ENCODE measurements around the gene ELOVL6. TPM values are rescaled to one million over a fixed set of nuclear protein-coding genes. Genes with fewer than 3 reads are reported as not detected.
A peak's percentile ranks its signal among the peaks of the same experiment; 100 is the strongest.

Gene ELOVL6
- total and polyA plus RNA-seq, 7 experiments from 2014 or later: 0.13 to 32.9 (median 0.81) TPM

DNA sequence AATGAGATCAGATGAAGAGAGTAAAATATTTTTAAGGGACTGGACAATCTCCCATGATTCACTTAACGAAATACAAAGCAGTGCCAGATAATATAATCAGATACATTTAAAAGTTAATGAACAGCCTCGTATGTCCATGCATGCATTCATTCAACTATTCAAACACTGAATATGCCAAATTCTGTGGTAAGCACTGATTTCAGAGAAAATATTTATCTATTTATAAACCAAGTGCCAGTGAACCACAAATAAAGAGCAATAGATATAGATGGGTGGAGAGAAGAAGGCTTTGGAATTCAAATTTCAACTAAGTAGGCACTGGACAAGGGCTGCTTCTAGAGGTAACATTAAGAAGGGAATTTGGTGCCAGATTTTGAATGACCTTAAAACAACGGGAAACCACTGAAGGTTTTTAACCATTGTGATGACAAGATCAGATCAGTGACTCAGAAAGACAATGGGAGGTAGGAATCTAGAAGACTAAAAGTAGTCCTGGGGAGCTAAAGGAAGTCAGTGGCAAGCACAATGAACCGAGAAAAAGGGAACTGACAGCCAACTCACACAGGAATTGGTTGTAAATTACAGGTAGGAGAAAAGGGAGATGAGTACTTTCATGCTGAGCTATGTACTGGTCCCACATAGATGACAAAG is 14.2 kb downstream of the ELOVL6 start:
- POLR2A ChIA-PET: interaction anchor here (1.2 to 2.1 kb wide), 2 partner anchors 13 to 19 kb away, joined by 3 to 6 read pairs; partner anchors contain the start of gene ELOVL6
- H3K36me3 ChIP-seq (ENCODE audit: control insufficient read depth in 2 of 3, insufficient read depth in 3 of 3, low read length in 3 of 3): no peaks in the 10 kb centered on the region

DNA sequence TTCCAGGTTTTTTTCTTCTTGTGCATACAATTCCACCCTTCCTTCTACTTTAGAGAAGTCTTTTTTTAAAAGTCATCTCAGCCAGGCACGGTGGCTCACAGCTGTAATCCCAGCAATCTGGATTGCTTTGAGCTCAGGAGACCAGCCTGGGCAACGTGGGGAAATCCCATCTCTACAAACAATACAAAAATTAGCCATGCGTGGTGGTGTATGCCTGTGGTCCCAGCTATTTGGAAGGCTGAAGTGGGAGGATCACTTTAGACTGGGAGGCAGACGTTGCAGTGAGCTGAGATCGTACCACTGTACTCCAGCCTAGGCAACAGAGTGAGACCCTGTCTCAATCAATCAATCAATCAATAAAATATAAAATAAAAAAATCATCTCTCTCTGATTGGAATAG is 14.8 kb downstream of the ELOVL6 start:
- DNase-seq (no peak), ATAC-seq (no peak)
- ChIA-PET POLR2A (interaction anchor here (1.1 kb wide), 1 partner anchor 18 kb away, joined by 3 read pairs; no protein-coding TSS in a partner anchor), CTCF (no interaction called here)
- H3K4me1 Mint-ChIP-seq: peaks cover 0 to 26% (median 0%) of the 10 kb centered on the region in 7 donors
- H3K27ac ChIP-seq (ENCODE audit: low read depth, low read length): no peak overlapping the region
- no peak overlapping the region for H3K27ac Mint-ChIP-seq
- intact Hi-C loops (cut with micrococcal nuclease): no loop called here
- no peak overlapping the region for H3K4me3 Mint-ChIP-seq
- H3K27me3 ChIP-seq (ENCODE audit: control insufficient read depth in 2 of 2, insufficient read depth in 2 of 2, low read length in 2 of 2): no peaks in the 10 kb centered on the region
- no peaks in the 10 kb centered on the region for H3K36me3 ChIP-seq (ENCODE audit: control insufficient read depth in 2 of 3, insufficient read depth in 3 of 3, low read length in 3 of 3)
- no peaks in the 10 kb centered on the region for H3K4me1 ChIP-seq (ENCODE audit: control insufficient read depth in 2 of 2, insufficient read depth in 2 of 2, low read length in 2 of 2)
- no peaks in the 10 kb centered on the region for H3K9me3 Mint-ChIP-seq
- H3K36me3 Mint-ChIP-seq: peaks cover 0 to 20% (median 0%) of the 10 kb centered on the region in 5 donors
- H3K27me3 Mint-ChIP-seq: no peaks in the 10 kb centered on the region
- H3K4me3 ChIP-seq (ENCODE audit: low read length): no peak overlapping the region
- H3K9me3 ChIP-seq (ENCODE audit: control insufficient read depth in 2 of 3, low read length in 3 of 3): no peaks in the 10 kb centered on the region

More for the DNA sequence above, 14.2 kb downstream of the ELOVL6 start:
- CTCF ChIA-PET: no interaction called here
- H3K27ac Mint-ChIP-seq: peak overlapping the region in 1 of 9 donors; percentile 36
- no peak overlapping the region for H3K4me3 ChIP-seq (ENCODE audit: low read length)
- H3K27ac ChIP-seq (ENCODE audit: low read depth, low read length): no peak overlapping the region
- ATAC-seq (no peak), DNase-seq (no peak)
- H3K27me3 Mint-ChIP-seq: no peaks in the 10 kb centered on the region
- H3K36me3 Mint-ChIP-seq: peaks cover 0 to 18% (median 0%) of the 10 kb centered on the region in 5 donors
- no peaks in the 10 kb centered on the region for H3K9me3 ChIP-seq (ENCODE audit: control insufficient read depth in 2 of 3, low read length in 3 of 3)
- no peaks in the 10 kb centered on the region for H3K4me1 ChIP-seq (ENCODE audit: control insufficient read depth in 2 of 2, insufficient read depth in 2 of 2, low read length in 2 of 2)
- peaks cover 0 to 26% (median 0%) of the 10 kb centered on the region in 7 donors for H3K4me1 Mint-ChIP-seq
- no peaks in the 10 kb centered on the region for H3K27me3 ChIP-seq (ENCODE audit: control insufficient read depth in 2 of 2, insufficient read depth in 2 of 2, low read length in 2 of 2)
- no peaks in the 10 kb centered on the region for H3K9me3 Mint-ChIP-seq
- intact Hi-C loops (cut with micrococcal nuclease): no loop called here
- H3K4me3 Mint-ChIP-seq: peak overlapping the region in 1 of 10 donors; percentile 7

DNA sequence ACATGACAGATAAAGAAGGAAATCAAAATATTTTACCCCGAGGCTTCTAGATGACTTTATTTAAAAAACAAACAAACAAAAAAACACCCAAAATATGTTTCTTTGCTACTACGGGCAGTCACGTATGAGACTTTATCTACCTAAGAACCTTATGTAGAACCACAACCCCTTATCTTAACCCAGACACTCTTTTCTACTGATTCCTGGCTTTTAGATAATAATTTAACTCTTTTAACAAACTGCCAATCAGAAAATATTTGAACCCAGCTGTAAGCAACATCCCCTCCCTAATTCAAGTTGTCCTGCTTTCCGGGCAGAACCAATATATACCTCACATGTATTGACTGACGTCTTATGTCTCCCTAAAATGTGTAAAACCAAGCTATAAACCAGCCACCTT is 15.4 kb downstream of the ELOVL6 start:
- ChIA-PET CTCF (no interaction called here), POLR2A (interaction anchor here (1.1 kb wide), 1 partner anchor 17 kb away, joined by 3 read pairs; no protein-coding TSS in a partner anchor)
- Histone ChIP-seq H3K27ac (ENCODE audit: low read depth, low read length) (no peak overlapping the region), H3K4me1 (ENCODE audit: control insufficient read depth in 2 of 2, insufficient read depth in 2 of 2, low read length in 2 of 2) (no peaks in the 10 kb centered on the region), H3K4me3 (ENCODE audit: low read length) (no peak overlapping the region), H3K27me3 (ENCODE audit: control insufficient read depth in 2 of 2, insufficient read depth in 2 of 2, low read length in 2 of 2) (no peaks in the 10 kb centered on the region), H3K36me3 (ENCODE audit: control insufficient read depth in 2 of 3, insufficient read depth in 3 of 3, low read length in 3 of 3) (no peaks in the 10 kb centered on the region), H3K9me3 (ENCODE audit: control insufficient read depth in 2 of 3, low read length in 3 of 3) (no peaks in the 10 kb centered on the region)
- ATAC-seq (no peak), DNase-seq (no peak)
- H3K9me3 Mint-ChIP-seq: no peaks in the 10 kb centered on the region
- H3K27me3 Mint-ChIP-seq: no peaks in the 10 kb centered on the region
- intact Hi-C loops (cut with micrococcal nuclease): no loop called here
- H3K4me3 Mint-ChIP-seq: no peak overlapping the region
- H3K27ac Mint-ChIP-seq: no peak overlapping the region
- peaks cover 0 to 26% (median 0%) of the 10 kb centered on the region in 7 donors for H3K4me1 Mint-ChIP-seq
- peaks cover 0 to 23% (median 0%) of the 10 kb centered on the region in 5 donors for H3K36me3 Mint-ChIP-seq

GRCh38 chr4:110181890-110182289 is 16.5 kb downstream of the ELOVL6 start:
- Histone ChIP-seq H3K27ac (ENCODE audit: low read depth, low read length) (no peak overlapping the region), H3K27me3 (ENCODE audit: control insufficient read depth in 2 of 2, insufficient read depth in 2 of 2, low read length in 2 of 2) (no peaks in the 10 kb centered on the region), H3K4me1 (ENCODE audit: control insufficient read depth in 2 of 2, insufficient read depth in 2 of 2, low read length in 2 of 2) (no peaks in the 10 kb centered on the region), H3K36me3 (ENCODE audit: control insufficient read depth in 2 of 3, insufficient read depth in 3 of 3, low read length in 3 of 3) (no peaks in the 10 kb centered on the region), H3K9me3 (ENCODE audit: control insufficient read depth in 2 of 3, low read length in 3 of 3) (no peaks in the 10 kb centered on the region), H3K4me3 (ENCODE audit: low read length) (no peak overlapping the region)
- Mint-ChIP-seq H3K9me3 (no peaks in the 10 kb centered on the region), H3K27ac (no peak overlapping the region), H3K4me1 (peaks cover 0 to 23% (median 0%) of the 10 kb centered on the region in 7 donors), H3K27me3 (no peaks in the 10 kb centered on the region), H3K36me3 (peaks cover 0 to 30% (median 1%) of the 10 kb centered on the region in 5 donors), H3K4me3 (no peak overlapping the region)
- CTCF ChIA-PET: no interaction called here
- POLR2A ChIA-PET: interaction anchor here (1.4 kb wide), 1 partner anchor 17 kb away, joined by 3 read pairs; no protein-coding TSS in a partner anchor
- ATAC-seq (no peak), DNase-seq (no peak)
- intact Hi-C loops (cut with micrococcal nuclease): no loop called here

DNA sequence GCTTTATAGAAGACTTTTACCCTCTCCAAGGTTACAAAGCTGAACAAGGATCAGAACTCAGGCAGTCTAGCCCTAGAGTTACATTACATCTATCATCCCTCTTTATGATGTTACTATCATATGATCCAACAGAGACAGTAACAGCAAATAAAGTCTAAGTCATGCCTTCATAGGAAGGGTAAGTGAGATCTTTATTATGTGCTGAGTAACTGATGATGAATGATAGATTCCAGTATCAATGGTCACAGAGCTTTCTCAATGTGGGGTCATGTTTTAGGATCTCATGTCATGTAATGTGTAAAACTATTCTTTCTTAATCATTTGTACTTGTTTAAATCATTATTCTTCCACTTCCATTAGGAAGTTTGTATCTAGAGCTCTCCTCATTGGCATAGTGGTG is 22.8 kb downstream of the ELOVL6 start:
- peaks cover 0 to 32% (median 3%) of the 10 kb centered on the region in 5 donors for H3K36me3 Mint-ChIP-seq
- no peaks in the 10 kb centered on the region for H3K27me3 Mint-ChIP-seq
- H3K27ac ChIP-seq (ENCODE audit: low read depth, low read length): no peak overlapping the region
- no peaks in the 10 kb centered on the region for H3K9me3 ChIP-seq (ENCODE audit: control insufficient read depth in 2 of 3, low read length in 3 of 3)
- no peaks in the 10 kb centered on the region for H3K36me3 ChIP-seq (ENCODE audit: control insufficient read depth in 2 of 3, insufficient read depth in 3 of 3, low read length in 3 of 3)
- H3K9me3 Mint-ChIP-seq: no peaks in the 10 kb centered on the region
- H3K4me1 Mint-ChIP-seq: peaks cover 0 to 3% (median 0%) of the 10 kb centered on the region in 7 donors
- CTCF ChIA-PET: interaction anchor here (1.1 kb wide), 1 partner anchor 11 kb away, joined by 3 read pairs; no protein-coding TSS in a partner anchor
- POLR2A ChIA-PET: no interaction called here
- no peaks in the 10 kb centered on the region for H3K4me1 ChIP-seq (ENCODE audit: control insufficient read depth in 2 of 2, insufficient read depth in 2 of 2, low read length in 2 of 2)
- no peaks in the 10 kb centered on the region for H3K27me3 ChIP-seq (ENCODE audit: control insufficient read depth in 2 of 2, insufficient read depth in 2 of 2, low read length in 2 of 2)
- no peak overlapping the region for H3K4me3 Mint-ChIP-seq
- DNase-seq: no peak
- ATAC-seq: no peak
- intact Hi-C loops (cut with micrococcal nuclease): no loop called here
- no peak overlapping the region for H3K4me3 ChIP-seq (ENCODE audit: low read length)
- H3K27ac Mint-ChIP-seq: no peak overlapping the region

DNA sequence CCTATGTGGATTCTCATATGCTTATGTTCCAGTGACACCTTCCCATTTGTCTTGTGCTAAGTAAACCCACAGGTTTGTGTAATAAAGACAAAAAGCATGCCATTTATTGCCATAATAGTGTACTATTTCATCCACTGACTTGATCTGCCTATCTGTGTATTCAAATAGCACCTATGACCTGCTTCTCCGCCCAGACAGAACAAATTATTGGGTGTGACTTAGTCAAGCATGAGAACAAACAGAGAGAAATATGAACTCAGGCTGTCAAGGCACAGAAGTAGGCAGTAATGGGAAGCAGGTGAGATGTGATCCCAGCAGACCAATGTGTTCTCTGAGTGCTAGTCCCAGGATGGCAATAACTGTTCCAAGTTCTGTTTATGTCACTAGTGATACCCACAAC is 25.4 kb downstream of the ELOVL6 start:
- H3K4me1 ChIP-seq (ENCODE audit: control insufficient read depth in 2 of 2, insufficient read depth in 2 of 2, low read length in 2 of 2): no peaks in the 10 kb centered on the region
- no peaks in the 10 kb centered on the region for H3K27me3 ChIP-seq (ENCODE audit: control insufficient read depth in 2 of 2, insufficient read depth in 2 of 2, low read length in 2 of 2)
- ChIA-PET CTCF (no interaction called here), POLR2A (no interaction called here)
- DNase-seq (no peak), ATAC-seq (no peak)
- H3K9me3 ChIP-seq (ENCODE audit: control insufficient read depth in 2 of 3, low read length in 3 of 3): no peaks in the 10 kb centered on the region
- Mint-ChIP-seq H3K27ac (no peak overlapping the region), H3K4me3 (no peak overlapping the region), H3K4me1 (peaks cover 0 to 6% (median 0%) of the 10 kb centered on the region in 7 donors), H3K36me3 (peaks cover 0 to 26% (median 3%) of the 10 kb centered on the region in 5 donors), H3K9me3 (no peaks in the 10 kb centered on the region), H3K27me3 (no peaks in the 10 kb centered on the region)
- no peak overlapping the region for H3K27ac ChIP-seq (ENCODE audit: low read depth, low read length)
- H3K36me3 ChIP-seq (ENCODE audit: control insufficient read depth in 2 of 3, insufficient read depth in 3 of 3, low read length in 3 of 3): no peaks in the 10 kb centered on the region
- intact Hi-C loops (cut with micrococcal nuclease): no loop called here
- no peak overlapping the region for H3K4me3 ChIP-seq (ENCODE audit: low read length)

DNA sequence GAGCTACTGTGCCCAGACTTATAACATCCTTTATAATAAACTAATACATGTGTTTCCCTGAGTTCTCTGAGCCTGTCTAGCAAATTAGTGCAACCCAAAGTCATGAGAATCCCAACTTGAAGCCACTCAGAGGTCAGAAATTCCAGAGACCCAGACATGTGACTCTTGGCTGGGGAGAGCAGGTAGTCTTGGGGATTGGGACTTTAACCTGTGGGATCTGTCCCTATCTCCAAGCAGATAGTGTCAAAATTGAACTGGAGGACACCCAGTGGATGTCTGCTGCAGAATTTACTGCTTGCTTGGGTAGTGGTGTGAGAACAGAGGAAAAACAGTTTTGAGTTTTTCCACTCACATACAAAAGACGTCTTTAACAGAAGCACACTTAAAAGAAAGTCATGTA is 26.4 kb downstream of the ELOVL6 start:
- Mint-ChIP-seq H3K9me3 (no peaks in the 10 kb centered on the region), H3K27ac (no peak overlapping the region), H3K27me3 (no peaks in the 10 kb centered on the region), H3K4me1 (peaks cover 0 to 9% (median 3%) of the 10 kb centered on the region in 7 donors), H3K36me3 (peaks cover 0 to 20% (median 3%) of the 10 kb centered on the region in 5 donors), H3K4me3 (no peak overlapping the region)
- DNase-seq (no peak), ATAC-seq (no peak)
- no peak overlapping the region for H3K27ac ChIP-seq (ENCODE audit: low read depth, low read length)
- no peaks in the 10 kb centered on the region for H3K27me3 ChIP-seq (ENCODE audit: control insufficient read depth in 2 of 2, insufficient read depth in 2 of 2, low read length in 2 of 2)
- no peaks in the 10 kb centered on the region for H3K4me1 ChIP-seq (ENCODE audit: control insufficient read depth in 2 of 2, insufficient read depth in 2 of 2, low read length in 2 of 2)
- ChIA-PET POLR2A (interaction anchor here (0.7 kb wide), 1 partner anchor 17 kb away, joined by 4 read pairs; no protein-coding TSS in a partner anchor), CTCF (no interaction called here)
- H3K36me3 ChIP-seq (ENCODE audit: control insufficient read depth in 2 of 3, insufficient read depth in 3 of 3, low read length in 3 of 3): no peaks in the 10 kb centered on the region
- intact Hi-C loops (cut with micrococcal nuclease): no loop called here
- no peaks in the 10 kb centered on the region for H3K9me3 ChIP-seq (ENCODE audit: control insufficient read depth in 2 of 3, low read length in 3 of 3)
- H3K4me3 ChIP-seq (ENCODE audit: low read length): no peak overlapping the region

All from naive thymus-derived CD4-positive, alpha-beta T cell (primary cell).